H1 (cell line): Measurements from ENCODE around the gene LRP5. TPM values are rescaled to one million over a fixed set of nuclear protein-coding genes. Genes with fewer than 3 reads are reported as not detected.
A peak's percentile ranks its signal among the peaks of the same experiment; 100 is the strongest.

Experiments used
- CTCF ChIA-PET: fragments of 300-600 bp; sonication (Branson Sonifier 250); formaldehyde crosslinking; loops from one replicate; lab custom pipeline; 2021; ENCODE audit not compliant: partially characterized antibody; lab: Charles Lee
- POLR2A ChIA-PET: fragments of 300-600 bp; sonication (Branson Sonifier 250); formaldehyde crosslinking; loops from one replicate; lab custom pipeline; 2021; ENCODE audit warnings: inconsistent platforms; ENCODE audit not compliant: partially characterized antibody; lab: Charles Lee
- DNase-seq, 2 experiments: peaks; one replicate each; pipeline versions ENCODE4 v3.0.0 to v3.0.0-alpha.2; 2010 to 2022; ENCODE audit warnings: low spot score in 2 of 2, low read depth in 1 of 2, mixed read lengths in 1 of 2
- FAIRE-seq: peaks from 2 replicates; lab custom pipeline; 2011; peaks lifted over from hg19 to GRCh38; lab: Jason Lieb, UNC
- H2AFZ ChIP-seq: 2 replicates; pipeline ENCODE4 v1.8.1; 2012; ENCODE audit warnings: low read length, inconsistent platforms
- H2AK5ac ChIP-seq: 2 replicates; pipeline ENCODE4 v1.6.1; 2013; ENCODE audit warnings: low read depth, low read length
- H2BK120ac ChIP-seq: replicated peaks from 2 replicates; pipeline ENCODE3; 2013; ENCODE audit warnings: low read depth, low read length, inconsistent platforms
- H2BK12ac ChIP-seq: 2 replicates; pipeline ENCODE4 v1.6.1; 2013; ENCODE audit warnings: low read depth, low read length
- H2BK15ac ChIP-seq: 2 replicates; pipeline ENCODE4 v1.6.1; 2013; ENCODE audit warnings: low read length
- H2BK20ac ChIP-seq: 2 replicates; pipeline ENCODE4 v1.6.1; 2013; ENCODE audit warnings: low read length
- H2BK5ac ChIP-seq: 2 replicates; pipeline ENCODE4 v1.6.1; 2013; ENCODE audit warnings: low read depth, low read length
- H3K14ac ChIP-seq: 2 replicates; pipeline ENCODE4 v1.6.1; 2013; ENCODE audit warnings: inconsistent platforms; ENCODE audit not compliant: insufficient read length
- H3K18ac ChIP-seq: 2 replicates; pipeline ENCODE4 v1.6.1; 2013; ENCODE audit warnings: low read length; ENCODE audit errors: extremely low read depth
- H3K23ac ChIP-seq: 2 replicates; pipeline ENCODE4 v1.6.1; 2013; ENCODE audit warnings: inconsistent platforms; ENCODE audit not compliant: insufficient read length
- H3K23me2 ChIP-seq: 2 replicates; pipeline ENCODE4 v1.6.1; 2013; ENCODE audit warnings: low read depth, low read length
- H3K27ac ChIP-seq: 2 replicates; pipeline ENCODE4 v1.6.1; 2011; ENCODE audit warnings: low read depth, low read length, inconsistent platforms
- H3K27me3 ChIP-seq, 4 experiments: replicated peaks in 1 of 4; 1 replicate in 1 of 4; 2 replicates in 3 of 4; pipeline versions ENCODE4 v1.6.1 to v1.8.1; 2011 to 2013; ENCODE audit warnings: low read length in 3 of 4, mild to moderate bottlenecking in 3 of 4, inconsistent platforms in 2 of 4, mixed read lengths in 2 of 4, moderate library complexity in 1 of 4; ENCODE audit not compliant: control insufficient read depth in 3 of 4, insufficient read depth in 3 of 4; ENCODE audit errors: extremely low read depth in 1 of 4
- H3K36me3 ChIP-seq, 4 experiments: 2 replicates each; pipeline versions ENCODE4 v1.6.1 to v1.8.1; 2011 to 2013; ENCODE audit warnings: mild to moderate bottlenecking in 4 of 4, low read length in 3 of 4, moderate library complexity in 2 of 4, control low read depth in 1 of 4, inconsistent platforms in 1 of 4; ENCODE audit not compliant: insufficient read depth in 4 of 4, control insufficient read depth in 2 of 4
- H3K4ac ChIP-seq: replicated peaks from 2 replicates; pipeline ENCODE3; 2013; ENCODE audit warnings: low read length, low read depth, mixed read lengths, inconsistent platforms; ENCODE audit not compliant: insufficient read length
- H3K4me1 ChIP-seq, 4 experiments: replicated peaks in 1 of 4; 1 replicate in 1 of 4; 2 replicates in 3 of 4; pipeline versions ENCODE4 v1.6.1 to v1.8.1; 2011 to 2013; ENCODE audit warnings: low read length in 3 of 4, inconsistent platforms in 2 of 4, mixed read lengths in 1 of 4; ENCODE audit not compliant: insufficient read depth in 4 of 4, control insufficient read depth in 3 of 4
- H3K4me2 ChIP-seq, 2 experiments: 2 replicates each; pipeline versions ENCODE4 v1.6.1 to v1.8.1; 2011 to 2013; ENCODE audit warnings: low read depth in 2 of 2, low read length in 2 of 2, control low read depth in 1 of 2, inconsistent platforms in 1 of 2, mild to moderate bottlenecking in 1 of 2; ENCODE audit not compliant: insufficient read depth in 1 of 2
- H3K4me3 ChIP-seq, 4 experiments: fragments of 200-600, 300-600 bp in 1 of 4; sonication (generic), shearing (Covaris generic), sonication (Bioruptor Twin) in 1 of 4; 2 replicates each; pipeline versions ENCODE4 v1.5.1 to v1.8.1; 2011 to 2016; ENCODE audit warnings: low read length in 4 of 4, low read depth in 3 of 4, control low read depth in 2 of 4, inconsistent platforms in 2 of 4, mild to moderate bottlenecking in 2 of 4, mixed read lengths in 1 of 4, moderate library complexity in 1 of 4; ENCODE audit not compliant: insufficient read depth in 2 of 4; ENCODE audit errors: extremely low read depth in 1 of 4
- H3K56ac ChIP-seq: replicated peaks from 2 replicates; pipeline ENCODE3; 2013; ENCODE audit warnings: low read depth, mild to moderate bottlenecking, mixed read lengths, low read length, inconsistent platforms; ENCODE audit not compliant: insufficient read length
- H3K79me1 ChIP-seq: 2 replicates; pipeline ENCODE4 v1.6.1; 2013; ENCODE audit warnings: low read depth, low read length, control low read depth
- H3K79me2 ChIP-seq, 2 experiments: 2 replicates each; pipeline versions ENCODE4 v1.6.1 to v1.8.1; 2012 to 2013; ENCODE audit warnings: low read length in 2 of 2, mild to moderate bottlenecking in 2 of 2, inconsistent platforms in 1 of 2; ENCODE audit not compliant: insufficient read depth in 2 of 2, control insufficient read depth in 1 of 2
- H3K9ac ChIP-seq, 4 experiments: replicated peaks in 1 of 4; 1 replicate in 1 of 4; 2 replicates in 3 of 4; pipeline versions ENCODE4 v1.6.1 to v1.8.1; 2011 to 2013; ENCODE audit warnings: low read depth in 3 of 4, low read length in 3 of 4, control low read depth in 2 of 4, mild to moderate bottlenecking in 2 of 4, moderate library complexity in 2 of 4, inconsistent platforms in 1 of 4; ENCODE audit errors: extremely low read depth in 1 of 4
- H3K9me3 ChIP-seq, 2 experiments: 2 replicates each; pipeline versions ENCODE4 v1.6.1 to v1.8.1; 2012 to 2013; ENCODE audit warnings: mild to moderate bottlenecking in 2 of 2, moderate library complexity in 2 of 2, control low read depth in 1 of 2, inconsistent platforms in 1 of 2, low read depth in 1 of 2, low read length in 1 of 2, mixed read lengths in 1 of 2; ENCODE audit not compliant: insufficient read depth in 2 of 2
- H4K20me1 ChIP-seq, 2 experiments: replicated peaks in 1 of 2; 2 replicates each; pipeline versions ENCODE3 to v1.8.1; 2011 to 2013; ENCODE audit warnings: inconsistent platforms in 2 of 2, low read length in 2 of 2, mild to moderate bottlenecking in 1 of 2; ENCODE audit not compliant: insufficient read depth in 2 of 2, control insufficient read depth in 1 of 2
- H4K5ac ChIP-seq: 2 replicates; pipeline ENCODE4 v1.6.1; 2013; ENCODE audit warnings: low read length, low read depth, mixed read lengths, inconsistent platforms; ENCODE audit not compliant: insufficient read length
- H4K8ac ChIP-seq: 2 replicates; pipeline ENCODE4 v1.8.0; 2013; ENCODE audit warnings: mild to moderate bottlenecking, moderate library complexity, low read length, inconsistent platforms; ENCODE audit not compliant: insufficient read depth; ENCODE audit errors: extremely low read depth
- H4K91ac ChIP-seq: replicated peaks from 2 replicates; pipeline ENCODE3; 2013; ENCODE audit warnings: low read length, mixed read lengths, inconsistent platforms; ENCODE audit not compliant: insufficient read length
- ATF3 ChIP-seq: IDR thresholded peaks from 2 replicates; pipeline ENCODE4 v1.6.1; 2011; ENCODE audit warnings: low read depth, mild to moderate bottlenecking, low read length; ENCODE audit not compliant: insufficient read depth
- CEBPB ChIP-seq: IDR thresholded peaks from 2 replicates; pipeline ENCODE4 v1.6.1; 2012; ENCODE audit warnings: low read depth, low read length
- CHD1 ChIP-seq: IDR thresholded peaks from 2 replicates; pipeline ENCODE4 v1.6.1; 2012; ENCODE audit warnings: low read depth, low read length, improper control_type of control experiment
- CREB1 ChIP-seq: IDR thresholded peaks from 2 replicates; pipeline ENCODE4 v1.6.1; 2012; ENCODE audit warnings: inconsistent platforms
- GTF2F1 ChIP-seq: IDR thresholded peaks from 2 replicates; pipeline ENCODE4 v1.6.1; 2012; ENCODE audit warnings: low read depth, low read length, improper control_type of control experiment, borderline replicate concordance
- KDM5A ChIP-seq: fragments of 200-600 bp; IDR thresholded peaks from 2 replicates; pipeline ENCODE4 v1.7.1; 2012; ENCODE audit warnings: mild to moderate bottlenecking, low read length, inconsistent platforms, mixed read lengths
- NRF1 ChIP-seq: IDR thresholded peaks from 2 replicates; pipeline ENCODE4 v1.6.1; 2011; ENCODE audit warnings: mild to moderate bottlenecking, low read depth, low read length, improper control_type of control experiment
- TBP ChIP-seq: IDR thresholded peaks from 2 replicates; pipeline ENCODE4 v1.6.1; 2011; ENCODE audit warnings: low read depth, low read length, improper control_type of control experiment
- TCF12 ChIP-seq: IDR thresholded peaks from 2 replicates; pipeline ENCODE4 v1.6.1; 2011; ENCODE audit warnings: low read depth, mild to moderate bottlenecking, low read length
- WGBS, 2 experiments: shearing (Covaris generic) in 1 of 2; methylation state at CpG; one replicate each; pipeline versions ENCODE4 v1.1.6 to v1.1.7; 2013 to 2015; ENCODE audit warnings: low lambda C conversion rate in 2 of 2, mixed read lengths in 2 of 2, inconsistent platforms in 1 of 2, low coverage in 1 of 2, missing lambda C conversion rate in 1 of 2; ENCODE audit not compliant: insufficient replicate concordance in 2 of 2, insufficient coverage in 1 of 2, insufficient read length in 1 of 2; ENCODE audit errors: extremely low coverage in 1 of 2, missing lambda C conversion rate in 1 of 2; 5-methylcytosine and 5-hydroxymethylcytosine counted together
- polyA plus RNA-seq, 7 experiments: library from polyadenylated mRNA; depleted of rRNA in 3 of 7; stranded (reverse) in 5 of 7; unstranded in 2 of 7; fragments of >200 nt in 5 of 7; fragments of 200-250 nt in 2 of 7; gene quantifications; 1 replicate in 5 of 7; 2 replicates in 1 of 7; 4 replicates in 1 of 7; pipeline versions ENCODE4 v1.2.1 to v1.2.3, GENCODE V29; 2011 to 2013; ENCODE audit warnings: missing spikeins in 2 of 7, mixed read lengths in 2 of 7
- total RNA-seq: library from RNA; stranded (reverse); fragmentation: NEBNext Ultra II Directional; extraction: Animal tissue kit (Norgen Biotek cat#: 25700); gene quantifications from 2 replicates; pipeline ENCODE4 v1.2.1, GENCODE V29; 2021

LRP5 gene
- total and polyA plus RNA-seq, 2 of the 8 experiments (the other 6 are each of a cell fraction or from before 2014, with no cell fraction given): 19.0 to 38.9 TPM

DNA sequence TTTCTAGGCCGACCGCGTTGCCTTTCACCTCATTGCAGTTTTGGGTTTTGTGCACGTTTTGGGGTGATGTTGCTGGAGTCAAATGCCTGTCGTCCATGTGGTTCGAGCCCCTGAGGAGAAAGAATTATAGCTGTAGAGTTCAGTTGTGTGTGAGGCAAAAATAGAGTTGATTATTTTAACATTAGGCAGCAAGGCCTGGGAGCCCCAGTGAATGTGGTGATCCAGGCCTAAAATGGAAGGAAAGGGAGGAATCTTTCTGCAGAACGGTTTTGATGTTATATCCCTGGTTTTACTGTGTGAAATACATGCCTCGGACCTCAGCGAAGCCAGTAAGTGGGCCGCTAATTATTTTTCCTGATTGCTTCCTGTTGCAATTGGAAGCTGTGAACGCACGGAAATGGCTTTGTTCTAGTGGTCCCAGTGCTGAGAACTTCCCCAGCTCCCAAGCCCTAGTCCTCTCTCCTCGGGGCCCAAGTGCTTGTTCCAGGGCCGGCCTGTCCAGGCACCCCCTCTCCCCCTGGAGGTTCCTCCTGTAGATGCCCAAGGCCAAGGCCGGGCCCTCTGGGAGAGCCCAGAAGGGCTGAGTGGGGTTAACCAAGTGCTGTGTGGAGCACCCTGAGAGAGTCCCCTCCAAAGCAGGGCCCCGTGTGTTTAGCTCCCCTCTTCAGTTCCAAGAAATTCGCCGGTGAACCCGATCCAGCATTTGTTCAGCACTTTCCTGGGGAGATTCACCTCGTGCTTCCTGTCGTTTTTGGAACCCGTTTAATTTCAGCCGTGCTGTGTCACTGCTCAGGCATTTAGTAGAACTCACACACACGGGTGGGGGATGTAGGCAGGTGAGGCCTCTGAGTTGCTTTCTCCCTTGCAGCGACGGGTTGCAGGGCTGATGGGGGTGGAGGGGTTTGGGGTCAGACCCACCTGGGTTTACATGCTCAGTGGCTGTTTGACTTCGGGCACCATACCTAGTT lies 2.1 kb downstream of the LRP5 start:
- FAIRE-seq: no peak
- H3K56ac ChIP-seq: no peak overlapping the region
- POLR2A ChIA-PET: interaction anchor here (0.8 to 3.6 kb wide), 11 partner anchors 8 to 100 kb away, joined by 3 to 19 read pairs (median 5); partner anchors contain the start of gene C11orf24
- TF ChIP-seq CEBPB (no peak), GTF2F1 (no peak), TCF12 (no peak), KDM5A (no peak), ATF3 (no peak), CHD1 (no peak), CREB1 (no peak), TBP (no peak), NRF1 (no peak)

More for the DNA sequence above, 2.1 kb downstream of the LRP5 start:
- H3K36me3 ChIP-seq: no peaks in the 10 kb centered on the region
- H4K91ac ChIP-seq: peak overlapping the region; percentile 25
- H3K18ac ChIP-seq: 0 out of 2 replicates have a peak overlapping the region, but pooled peaks have one; percentile 83
- peaks cover 0 to 2% of the 10 kb centered on the region in 2 experiments for H4K20me1 ChIP-seq
- peak overlapping the region; percentile 41; the same call in 1 of the 2 replicates for H2BK20ac ChIP-seq
- peaks cover 0 to 57% of the 10 kb centered on the region in 2 experiments; a peak in 3 of 4 replicates for H3K79me2 ChIP-seq
- no peak for DNase-seq
- no peak overlapping the region for H2BK120ac ChIP-seq
- H3K23ac ChIP-seq: no peak overlapping the region
- H2BK5ac ChIP-seq: peak overlapping the region; percentile 4
- peaks cover 6% of the 10 kb centered on the region for H3K79me1 ChIP-seq
- H2BK15ac ChIP-seq: peak overlapping the region; percentile 49; the same call in 1 of the 2 replicates
- peak overlapping the region; percentile 6; the same call in 1 of the 2 replicates for H3K27ac ChIP-seq
- peaks cover 0 to 8% (median 3%) of the 10 kb centered on the region in 4 experiments; a peak in 3 of 7 replicates for H3K27me3 ChIP-seq
- no peaks in the 10 kb centered on the region for H3K9me3 ChIP-seq
- no peak overlapping the region for H3K14ac ChIP-seq
- H2AFZ ChIP-seq: no peak overlapping the region
- WGBS, 2 experiments: 54% methylated on average over 27 of the region's 27 CpGs; no CpG with 5 or more reads in 1 of the 2 experiments
- H2BK12ac ChIP-seq: peak overlapping the region; percentile 65; the same call in 1 of the 2 replicates
- H3K4me3 ChIP-seq: peak overlapping the region; percentile 19 to 84 (median 65); a peak in 4 of 8 replicates
- peaks cover 8 to 41% (median 29%) of the 10 kb centered on the region in 4 experiments for H3K4me1 ChIP-seq
- peak overlapping the region in 3 of 4 experiments; percentile 13 to 72 (median 15); a peak in 3 of 7 replicates for H3K9ac ChIP-seq
- H4K8ac ChIP-seq: peak overlapping the region; percentile 87; the same call in 1 of the 2 replicates
- H4K5ac ChIP-seq: no peak overlapping the region
- peak overlapping the region; percentile 45; the same call in 1 of the 2 replicates for H2AK5ac ChIP-seq
- H3K23me2 ChIP-seq: peaks cover 7% of the 10 kb centered on the region; the same call in 1 of the 2 replicates
- H3K4me2 ChIP-seq: peak overlapping the region; percentile 78 to 90
- CTCF ChIA-PET: interaction anchor here (0.9 to 2.5 kb wide), 9 partner anchors 11 to 107 kb away, joined by 3 to 13 read pairs (median 4); no protein-coding TSS in a partner anchor
- no peak overlapping the region for H3K4ac ChIP-seq
